Naive B cell (primary cell): ENCODE data around the gene HSPA9. TPM values are rescaled to one million over a fixed set of nuclear protein-coding genes. Genes with fewer than 3 reads are reported as not detected.

Experiments
- polyA plus RNA-seq, 6 donors: library from polyadenylated mRNA; unstranded; fragments of 300-500 nt; fragmentation: Illumina TruSeq; gene quantifications; one replicate each; pipeline ENCODE4 v1.2.3, GENCODE V29; 2021; ENCODE audit warnings: low read depth in 6 of 6

The HSPA9 gene
- polyA plus RNA-seq, 6 donors from 2014 or later, result 102 to 128 (median 109) TPM

Other genes starting within 250 kb of the HSPA9 start
- under 1 TPM in 1 of 6 donors, not detected in 5; 0.48 TPM for gene CDC25C, start 243.6 kb downstream of the HSPA9 start, polyA plus RNA-seq
- gene FAM53C, start 237.1 kb downstream of the HSPA9 start, polyA plus RNA-seq, result 10 to 100 TPM; 24.2 to 37.9 (median 30.7) TPM
- 10 to 100 TPM in 5 of 6 donors, 1 to 10 TPM in 1; 3.9 to 29.2 (median 18.3) TPM for gene KDM3B, start 222.7 kb downstream of the HSPA9 start, polyA plus RNA-seq
- not detected for gene REEP2, start 136.3 kb downstream of the HSPA9 start, polyA plus RNA-seq
- 100 to 1,000 TPM in 2 of 6 donors, 10 to 100 TPM in 3, 1 to 10 TPM in 1; 7.0 to 125 (median 41.8) TPM for gene EGR1, start 109.9 kb downstream of the HSPA9 start, polyA plus RNA-seq
- 10 to 100 TPM; 18.4 to 35.0 (median 30.7) TPM for gene ETF1, start 32.2 kb downstream of the HSPA9 start, polyA plus RNA-seq
- gene CTNNA1, start 178.0 kb upstream of the HSPA9 start, polyA plus RNA-seq, result 10 to 100 TPM; 18.8 to 25.8 (median 23.7) TPM